ENCODE measurements around the gene PIK3R5. TPM values are rescaled to one million over a fixed set of nuclear protein-coding genes. Genes with fewer than 3 reads are reported as not detected.
"Not testable (repeated sequence)": the region's sequence is repeated elsewhere in the genome, so short reads cannot be mapped to it uniquely, and the experiment has no call there.

The PIK3R5 gene
- polyA plus RNA-seq, 3 donors, result 0.51 to 1.1 (median 1.1) TPM

- DNase-seq (ENCODE audit: low read depth in 3 of 3, low spot score in 2 of 3), result not testable (repeated sequence)
Measured at GRCh38 chr17:8988263-8988935, 22.9 kb upstream of the PIK3R5 start.

GRCh38 chr17:8986295-8986694 is 20.8 kb upstream of the PIK3R5 start:
- DNase-seq (ENCODE audit: low read depth in 3 of 3, low spot score in 2 of 3), result no peak

- DNase-seq (ENCODE audit: low read depth in 3 of 3, low spot score in 2 of 3), result no peak
Measured at GRCh38 chr17:8985054-8985701, 19.7 kb upstream of the PIK3R5 start.

- DNase-seq (ENCODE audit: low read depth in 3 of 3, low spot score in 2 of 3), result not testable (repeated sequence)
Measured at GRCh38 chr17:8984225-8984624, 18.7 kb upstream of the PIK3R5 start.

- no peak for DNase-seq (ENCODE audit: low read depth in 3 of 3, low spot score in 2 of 3)
Measured at GRCh38 chr17:8981443-8981842, 15.9 kb upstream of the PIK3R5 start.

GRCh38 chr17:8979715-8980114 is 14.2 kb upstream of the PIK3R5 start:
- DNase-seq (ENCODE audit: low read depth in 3 of 3, low spot score in 2 of 3), result no peak

- DNase-seq (ENCODE audit: low read depth in 3 of 3, low spot score in 2 of 3), result no peak
Measured at GRCh38 chr17:8976638-8977037, 11.1 kb upstream of the PIK3R5 start.

GRCh38 chr17:8975091-8975725 is 9.7 kb upstream of the PIK3R5 start:
- DNase-seq (ENCODE audit: low read depth in 3 of 3, low spot score in 2 of 3), result no peak

GRCh38 chr17:8969901-8970300 is 4.4 kb upstream of the PIK3R5 start:
- DNase-seq (ENCODE audit: low read depth in 3 of 3, low spot score in 2 of 3), result no peak

- DNase-seq (ENCODE audit: low read depth in 3 of 3, low spot score in 2 of 3), result no peak
Measured at GRCh38 chr17:8968503-8968902, 3.0 kb upstream of the PIK3R5 start.

- no peak for DNase-seq (ENCODE audit: low read depth in 3 of 3, low spot score in 2 of 3)
Measured at GRCh38 chr17:8967861-8968260, 2.4 kb upstream of the PIK3R5 start.

- DNase-seq (ENCODE audit: low read depth in 3 of 3, low spot score in 2 of 3), result no peak
Measured at GRCh38 chr17:8966926-8967325, 1.4 kb upstream of the PIK3R5 start.

GRCh38 chr17:8964801-8965393 is 610 bp downstream of the PIK3R5 start:
- DNase-seq (ENCODE audit: low read depth in 3 of 3, low spot score in 2 of 3), result no peak

- DNase-seq (ENCODE audit: low read depth in 3 of 3, low spot score in 2 of 3), result no peak
Measured at GRCh38 chr17:8963647-8964258, 1.8 kb downstream of the PIK3R5 start.

GRCh38 chr17:8963014-8963413 is 2.5 kb downstream of the PIK3R5 start:
- DNase-seq (ENCODE audit: low read depth in 3 of 3, low spot score in 2 of 3), result no peak

GRCh38 chr17:8961829-8962228 is 3.7 kb downstream of the PIK3R5 start:
- DNase-seq (ENCODE audit: low read depth in 3 of 3, low spot score in 2 of 3), result no peak

- DNase-seq (ENCODE audit: low read depth in 3 of 3, low spot score in 2 of 3), result no peak
Measured at GRCh38 chr17:8960325-8961140, 5.0 kb downstream of the PIK3R5 start.

- no peak for DNase-seq (ENCODE audit: low read depth in 3 of 3, low spot score in 2 of 3)
Measured at GRCh38 chr17:8959312-8959918, 6.1 kb downstream of the PIK3R5 start.

- DNase-seq (ENCODE audit: low read depth in 3 of 3, low spot score in 2 of 3), result no peak
Measured at GRCh38 chr17:8957721-8958120, 7.8 kb downstream of the PIK3R5 start.

GRCh38 chr17:8956465-8956902 is 9.0 kb downstream of the PIK3R5 start:
- no peak for DNase-seq (ENCODE audit: low read depth in 3 of 3, low spot score in 2 of 3)
